ENCODE measurements around the gene HOMEZ.
"Not testable (repeated sequence)": the region's sequence is repeated elsewhere in the genome, so short reads cannot be mapped to it uniquely, and the experiment has no call there.

HOMEZ gene

DNA sequence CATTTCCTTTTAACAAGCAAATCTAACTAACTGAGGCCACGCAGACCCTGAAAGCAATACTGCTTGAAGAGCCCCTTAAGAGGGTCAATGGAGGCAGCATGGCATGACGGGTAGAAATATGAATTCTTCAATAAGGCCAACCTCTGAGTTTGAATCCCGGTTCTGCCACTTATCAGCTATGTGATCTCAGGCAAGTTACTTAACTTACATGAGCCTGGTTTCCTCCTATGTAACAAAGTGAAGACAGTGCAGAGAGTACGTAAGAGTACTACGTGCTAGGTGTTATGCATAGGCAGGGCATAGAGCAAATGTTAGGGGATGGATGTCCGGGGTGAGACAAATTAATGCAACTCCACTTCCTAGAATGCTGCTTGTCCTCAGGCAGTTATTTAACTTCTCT lies 4.7 kb downstream of the HOMEZ start:
- no peak for DNase-seq

DNA sequence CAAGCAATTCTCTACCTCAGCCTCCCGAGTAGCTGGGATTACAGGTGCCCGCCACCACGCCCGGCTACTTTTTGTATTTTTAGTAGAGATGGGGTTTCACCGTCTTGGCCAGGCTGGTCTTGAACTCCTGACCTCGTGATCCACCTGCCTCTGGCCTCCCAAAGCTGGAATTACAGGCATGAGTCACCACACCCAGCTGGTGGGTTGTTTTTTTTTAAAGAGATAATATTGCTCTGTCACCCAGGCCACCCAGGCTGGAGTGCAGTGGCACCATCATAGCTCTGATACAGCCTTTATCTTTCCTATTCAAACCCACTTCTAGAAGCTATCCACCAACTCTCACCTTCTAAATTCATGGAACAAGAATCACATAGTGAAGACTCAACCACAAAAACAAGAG lies 8.0 kb downstream of the HOMEZ start:
- not testable (repeated sequence) for DNase-seq

DNA sequence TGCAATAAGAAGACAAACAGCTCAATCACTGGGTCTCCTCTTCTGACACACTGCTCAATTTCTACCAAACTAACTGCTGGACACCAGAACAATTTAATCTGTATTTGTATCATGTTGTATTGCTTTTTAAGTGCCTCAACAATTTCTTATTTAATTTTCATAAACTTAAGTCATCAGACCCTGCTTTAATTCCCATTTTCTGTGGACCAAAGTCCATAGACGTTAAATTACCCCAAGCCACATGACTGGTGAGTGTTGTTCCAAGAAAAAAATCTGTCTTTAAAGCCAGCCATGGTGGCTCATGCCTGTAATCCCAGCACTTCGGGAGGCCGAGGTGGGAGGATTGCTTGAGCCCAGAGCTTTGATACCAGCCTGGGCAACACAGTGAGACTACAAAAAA lies 8.7 kb downstream of the HOMEZ start:
- no peak for DNase-seq

DNA sequence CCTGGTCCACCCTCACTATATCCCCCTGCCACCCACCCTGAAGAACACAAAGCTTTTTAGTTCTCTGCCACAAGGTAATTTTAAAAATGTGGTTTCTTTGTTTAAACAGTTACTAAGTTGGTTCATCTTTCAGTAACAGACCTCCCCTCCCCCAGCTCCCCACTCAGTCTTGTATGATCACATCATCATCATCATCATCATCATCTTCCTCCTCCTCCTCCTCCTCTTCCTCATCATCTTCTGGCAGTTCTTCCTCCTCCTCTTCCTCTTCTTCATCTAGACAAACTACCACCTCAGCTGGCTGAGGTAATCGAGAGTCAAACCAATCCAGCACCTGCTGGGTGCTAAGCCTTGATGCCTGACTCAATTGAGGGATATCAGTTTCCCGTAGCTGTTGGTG lies 10.5 kb downstream of the HOMEZ start:
- no peak for DNase-seq

DNA sequence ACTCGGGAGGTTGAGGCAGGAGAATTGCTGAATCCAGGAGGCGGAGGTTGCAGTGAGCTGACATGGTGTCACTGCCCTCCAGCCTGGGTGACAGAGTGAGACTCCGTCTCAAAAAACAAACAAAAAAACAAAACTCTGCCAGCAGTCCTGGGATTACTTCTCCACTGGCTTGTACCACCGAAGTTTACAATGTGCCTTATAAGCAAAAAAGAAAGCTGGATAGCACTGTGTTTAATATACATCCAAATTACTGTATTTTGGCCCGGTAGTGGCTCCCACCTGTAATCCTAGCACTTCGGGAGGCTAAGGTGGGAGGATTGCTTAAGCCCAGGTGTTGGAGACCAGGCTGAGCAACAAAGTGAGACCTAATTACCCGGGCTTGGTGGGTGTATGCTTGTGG lies 16.7 kb downstream of the HOMEZ start:
- DNase-seq = no peak

DNA sequence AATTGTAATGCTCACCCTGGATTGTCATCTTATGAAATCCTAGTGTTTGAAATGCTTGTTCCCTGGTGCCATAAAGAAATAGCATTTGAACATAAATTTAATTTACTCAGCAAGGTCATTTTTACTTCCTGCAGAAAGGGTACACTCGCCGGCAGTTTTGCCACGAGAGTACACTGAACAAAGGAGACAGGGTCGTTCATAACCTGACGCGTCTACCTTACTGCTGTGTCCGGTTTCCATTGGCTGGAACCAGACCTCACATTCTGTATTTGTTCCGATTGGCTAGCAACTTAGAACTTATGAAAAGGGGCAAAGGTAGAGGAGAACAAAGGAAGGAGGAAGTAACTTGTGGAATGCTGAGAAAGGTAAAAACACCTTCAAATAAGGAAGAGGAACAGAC lies 25.1 kb downstream of the HOMEZ start:
- DNase-seq = not testable (repeated sequence)

DNA sequence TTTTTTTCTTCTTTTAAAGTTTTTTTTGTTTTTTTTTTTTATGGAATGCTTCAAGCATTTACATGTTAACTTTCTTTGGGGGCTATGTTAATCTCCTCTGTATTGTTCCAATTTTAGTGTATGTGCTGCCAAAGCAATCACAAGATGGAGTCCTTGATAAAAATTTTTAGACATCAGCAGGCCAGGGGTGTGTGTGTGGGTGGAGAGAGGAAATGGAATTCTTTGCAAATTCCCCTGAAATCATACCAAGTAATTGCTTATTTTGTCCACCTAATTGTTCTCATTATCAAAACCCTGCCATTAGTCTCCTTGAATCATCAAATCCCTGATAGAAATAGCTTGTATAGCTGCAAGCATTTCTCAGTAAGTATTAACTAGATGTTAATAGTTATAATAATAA lies 26.5 kb downstream of the HOMEZ start:
- no peak for DNase-seq

DNA sequence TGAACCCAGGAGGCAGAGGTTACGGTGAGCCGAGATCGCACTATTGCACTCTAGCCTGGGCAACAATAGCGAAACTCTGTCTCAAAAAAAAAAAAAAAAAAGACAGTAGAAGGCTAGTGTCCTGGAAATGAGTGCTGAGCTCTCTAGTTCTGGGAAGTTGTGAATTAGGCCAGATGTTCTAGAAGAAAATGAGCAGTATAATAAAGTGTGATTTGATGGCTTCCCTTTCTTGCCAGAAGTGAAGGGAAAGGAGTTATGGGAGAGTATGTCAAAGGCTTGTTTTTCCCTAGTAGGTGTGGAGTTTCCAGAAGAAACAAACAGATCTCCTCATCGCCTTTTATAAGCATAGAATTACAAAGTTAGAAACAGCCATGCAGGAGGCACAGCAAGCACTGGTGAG lies 27.7 kb downstream of the HOMEZ start:
- DNase-seq = no peak

DNA sequence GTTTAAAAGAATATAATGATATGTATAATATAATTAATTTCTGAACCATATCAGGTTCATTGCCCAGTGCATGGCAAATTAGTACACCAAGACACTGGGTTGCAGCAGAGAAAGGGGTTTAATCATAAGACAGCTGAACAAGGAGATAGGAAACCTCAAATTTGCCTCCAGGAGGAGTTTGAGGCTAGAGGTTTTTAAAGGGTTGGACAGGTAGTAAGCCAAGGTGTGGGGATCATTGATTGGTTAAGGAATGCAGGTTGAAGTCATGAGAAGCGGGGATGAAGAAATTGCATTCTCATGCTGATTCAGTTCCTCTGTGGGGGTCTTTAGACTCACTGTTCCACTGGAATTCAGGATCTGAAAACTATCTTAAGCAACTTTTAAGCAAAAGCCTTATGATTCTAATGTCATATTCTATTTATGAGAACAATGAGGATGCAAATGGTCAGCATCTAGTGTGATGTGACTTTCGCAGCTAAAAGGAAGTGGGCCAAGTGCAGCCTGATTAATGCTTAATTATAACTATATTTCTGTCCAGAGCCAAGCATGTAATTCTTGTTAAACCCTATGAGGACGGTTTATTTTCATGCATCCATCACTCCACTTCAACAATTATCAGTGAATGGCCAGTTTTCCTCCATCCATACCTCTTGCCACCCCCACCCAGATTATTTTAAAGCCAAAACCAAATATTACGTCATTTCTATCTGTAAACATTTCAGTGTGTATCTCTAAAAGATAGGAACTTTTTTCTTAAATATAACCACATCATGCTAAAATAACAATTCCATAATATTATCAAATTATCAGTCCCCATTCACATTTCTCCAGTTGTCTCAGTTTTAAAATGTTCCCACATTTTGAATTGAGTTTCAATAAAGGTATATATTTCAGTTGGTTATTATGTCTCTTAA lies 33.3 kb downstream of the HOMEZ start:
- DNase-seq = no peak

DNA sequence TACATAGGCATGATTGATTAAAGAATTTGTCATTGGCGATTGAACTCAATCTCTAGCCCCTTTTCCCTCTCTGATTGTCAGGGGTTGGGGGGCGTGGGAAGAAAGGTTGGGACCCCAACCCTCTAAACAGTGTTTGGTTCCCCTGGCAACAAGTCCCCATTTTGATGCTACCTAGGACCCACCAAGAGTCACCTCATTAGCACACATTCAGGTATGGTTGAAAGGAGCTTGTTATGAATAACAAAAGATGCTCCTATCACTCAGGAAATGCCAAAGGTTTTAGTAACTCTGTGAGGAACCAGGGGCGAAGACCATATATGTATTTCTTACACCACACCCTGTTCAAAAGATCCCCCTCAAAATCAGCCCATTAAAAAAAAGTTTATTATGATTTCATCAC lies 33.9 kb downstream of the HOMEZ start:
- DNase-seq = no peak

DNA sequence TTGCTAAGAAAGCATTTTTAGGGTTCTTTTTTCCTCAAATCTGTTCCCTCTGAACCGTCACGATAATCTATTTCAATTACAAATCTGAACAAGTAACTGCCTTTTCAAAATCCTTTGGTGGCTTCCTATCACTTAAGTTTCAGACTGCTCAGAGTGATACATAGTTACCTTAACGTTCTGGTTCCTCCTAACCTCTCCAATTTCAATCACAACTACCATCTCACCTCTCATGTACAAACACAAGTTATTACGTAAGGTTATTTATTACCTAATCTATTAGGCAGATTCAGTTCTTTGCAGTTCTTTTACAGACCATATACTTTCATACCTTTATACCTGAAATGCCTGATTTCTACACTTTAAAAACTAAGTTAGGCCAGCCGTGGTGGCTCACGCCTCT lies 36.1 kb downstream of the HOMEZ start:
- no peak for DNase-seq

DNA sequence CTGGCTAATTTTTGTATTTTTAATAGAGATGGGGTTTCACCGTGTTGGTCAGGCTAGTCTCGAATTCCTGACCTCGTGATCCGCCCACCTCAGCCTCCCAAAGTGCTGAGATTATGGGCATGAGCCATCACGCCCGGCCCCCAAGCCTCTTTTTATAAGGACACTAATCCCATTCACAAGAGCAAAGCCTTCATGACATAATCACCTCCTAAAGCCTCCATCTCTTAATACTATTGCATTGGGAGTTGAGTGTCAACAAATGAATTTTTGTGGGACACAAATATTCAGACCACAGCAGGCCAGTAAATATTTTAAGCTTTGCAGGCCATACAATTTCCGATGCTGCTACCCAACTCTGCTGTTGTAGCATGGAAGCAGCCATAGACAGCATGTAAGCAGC lies 37.3 kb downstream of the HOMEZ start:
- peak; percentile 9 for DNase-seq

DNA sequence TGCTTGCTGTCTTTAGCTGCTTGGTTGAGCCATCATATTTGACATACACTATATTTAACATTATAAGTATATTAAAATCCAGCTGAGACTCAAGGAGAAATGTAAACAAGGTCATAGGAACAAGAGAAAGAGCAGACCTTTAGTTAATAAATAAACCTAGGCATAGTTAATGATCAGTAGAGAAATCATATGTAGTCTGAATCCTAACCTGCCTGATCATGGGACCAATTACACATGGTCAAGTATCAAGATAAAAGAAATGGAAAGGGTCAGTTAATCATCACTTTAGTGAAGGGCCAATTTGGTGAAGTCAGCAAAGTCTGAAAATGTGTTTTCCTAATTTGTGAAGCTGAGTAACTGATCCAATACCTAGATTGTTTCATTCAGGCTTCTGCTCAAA lies 40.6 kb downstream of the HOMEZ start:
- DNase-seq = no peak

DNA sequence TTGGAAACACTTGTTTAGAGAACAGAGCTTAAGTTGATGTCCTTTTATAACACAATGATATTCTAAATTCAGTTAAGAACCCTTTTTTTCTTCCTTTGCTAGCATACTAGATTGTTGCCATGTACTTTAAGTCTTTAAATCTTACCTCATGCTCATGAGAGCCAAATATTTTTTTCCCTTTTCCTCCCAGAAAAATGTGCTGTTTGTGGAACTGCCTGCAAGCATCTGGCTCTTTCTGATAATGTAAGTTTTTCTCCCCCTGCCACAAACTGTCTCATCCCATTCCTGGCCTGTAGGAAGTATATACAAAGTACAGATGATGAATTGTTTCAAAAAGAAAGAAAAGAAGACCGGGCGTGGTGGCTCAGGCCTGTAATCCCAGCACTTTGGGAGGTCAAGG lies 42.9 kb downstream of the HOMEZ start:
- DNase-seq = no peak

DNA sequence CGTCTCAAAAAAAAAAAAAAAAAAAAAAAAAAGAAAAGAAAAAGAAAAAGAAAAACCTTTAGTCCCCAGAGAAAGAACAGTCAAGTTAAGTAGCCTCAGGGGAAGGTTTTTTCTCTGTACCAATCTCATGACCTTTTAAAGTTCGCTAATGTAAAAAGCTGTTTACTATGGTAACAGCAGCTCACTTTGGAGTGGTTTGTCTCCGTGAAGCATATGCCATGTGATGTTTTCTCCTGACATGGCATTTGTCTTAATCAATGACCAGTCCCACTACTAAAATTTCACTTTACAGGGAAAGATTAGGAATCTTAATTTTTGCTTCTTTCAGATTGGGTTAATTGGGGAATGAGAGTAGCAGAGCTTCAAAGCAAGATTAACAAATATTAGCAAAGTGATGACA lies 43.9 kb downstream of the HOMEZ start:
- DNase-seq = no peak

DNA sequence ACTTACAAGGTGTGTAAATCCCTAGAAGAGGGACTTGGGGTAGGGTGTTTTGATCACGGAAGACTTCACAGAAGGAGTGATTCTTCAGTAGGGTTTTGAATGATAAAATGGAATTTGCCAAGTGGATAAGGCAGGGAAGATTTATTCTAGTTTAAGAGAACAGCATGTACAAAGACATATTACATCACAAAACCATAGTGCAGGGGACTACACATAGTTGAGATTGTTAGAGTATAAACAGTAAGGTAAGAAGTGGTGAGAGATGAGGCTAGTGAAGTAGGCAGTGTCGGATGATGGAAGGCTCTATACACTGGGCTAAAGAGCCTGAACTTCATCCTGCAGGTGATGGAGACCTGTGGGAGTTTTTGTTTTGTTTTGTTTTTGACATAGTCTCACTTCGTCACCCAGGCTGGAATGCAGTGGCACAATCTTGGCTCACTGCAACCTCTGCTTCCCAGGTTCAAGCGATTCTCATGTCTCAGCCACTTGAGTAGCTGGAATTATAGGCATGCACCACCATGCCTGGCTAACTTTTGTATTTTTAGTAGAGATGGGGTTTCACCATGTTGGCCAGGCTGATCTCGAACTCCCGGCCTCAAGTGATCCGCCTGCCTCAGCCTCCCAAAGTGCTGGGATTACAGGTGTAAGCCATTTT lies 44.7 kb downstream of the HOMEZ start:
- DNase-seq = not testable (repeated sequence)

DNA sequence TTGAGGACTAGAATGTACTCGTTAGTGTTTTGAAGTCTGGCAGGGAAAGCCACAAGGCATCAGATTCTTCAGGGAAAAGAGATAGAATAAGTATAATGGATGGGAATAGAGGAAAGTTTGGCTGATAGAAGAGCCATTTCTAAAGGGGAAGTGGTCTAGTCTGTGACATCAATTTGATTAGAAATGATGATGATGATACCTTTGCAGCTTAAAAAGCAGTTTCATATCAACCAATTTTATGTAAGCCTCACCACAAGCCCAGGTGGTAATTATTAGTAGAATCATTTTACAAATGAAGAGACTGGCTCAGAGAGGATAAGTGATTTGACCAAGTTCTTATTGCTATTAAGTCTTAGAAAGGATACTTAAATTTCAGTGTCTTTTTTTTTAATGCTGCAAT lies 45.3 kb downstream of the HOMEZ start:
- DNase-seq = no peak

DNA sequence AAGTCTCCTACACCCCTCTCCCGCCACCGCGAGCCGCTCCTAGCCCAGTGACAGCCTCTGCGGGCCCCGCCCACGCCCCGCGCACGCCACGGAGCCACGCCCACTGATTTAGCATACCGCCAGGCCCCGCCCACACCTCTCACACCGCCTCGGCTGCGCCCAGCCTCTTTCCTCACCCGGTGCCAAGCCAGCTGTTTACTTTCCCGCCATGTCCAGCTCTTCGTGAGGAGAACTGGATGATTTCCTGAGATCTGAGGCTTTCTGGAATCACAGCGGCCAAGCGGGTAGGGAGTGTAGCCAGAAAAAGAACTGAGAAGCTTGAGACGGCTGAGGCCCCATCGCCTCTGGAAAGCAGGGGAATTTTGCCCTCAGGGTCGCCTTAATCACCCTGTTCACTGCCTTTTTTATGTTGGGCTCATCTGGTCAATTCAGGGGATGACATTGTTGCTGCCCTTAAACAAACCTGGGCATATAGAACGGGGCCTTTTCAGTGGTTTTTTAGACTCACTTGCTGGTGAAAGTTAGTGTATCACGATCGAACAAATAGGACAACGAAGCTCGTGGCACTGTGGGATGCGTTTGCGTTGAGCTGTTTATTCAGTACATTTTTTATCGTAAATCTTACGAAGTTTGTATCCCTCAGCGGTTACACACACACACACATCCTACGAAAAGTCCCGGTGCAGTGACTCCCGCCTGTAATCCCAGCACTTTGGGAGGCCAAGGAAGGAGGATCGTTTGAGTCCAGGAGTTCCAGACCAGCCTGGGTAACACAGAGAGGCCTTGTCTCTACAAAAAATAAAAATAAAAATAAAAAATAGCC lies 47.9 kb downstream of the HOMEZ start, which contains the start of gene RNF212B:
TSS of gene RNF212B (plus strand) at position 165 of the 823 bp plus-strand sequence. CDS start 2,410 bp downstream, outside the sequence.
- peak; percentile 83 for DNase-seq

DNA sequence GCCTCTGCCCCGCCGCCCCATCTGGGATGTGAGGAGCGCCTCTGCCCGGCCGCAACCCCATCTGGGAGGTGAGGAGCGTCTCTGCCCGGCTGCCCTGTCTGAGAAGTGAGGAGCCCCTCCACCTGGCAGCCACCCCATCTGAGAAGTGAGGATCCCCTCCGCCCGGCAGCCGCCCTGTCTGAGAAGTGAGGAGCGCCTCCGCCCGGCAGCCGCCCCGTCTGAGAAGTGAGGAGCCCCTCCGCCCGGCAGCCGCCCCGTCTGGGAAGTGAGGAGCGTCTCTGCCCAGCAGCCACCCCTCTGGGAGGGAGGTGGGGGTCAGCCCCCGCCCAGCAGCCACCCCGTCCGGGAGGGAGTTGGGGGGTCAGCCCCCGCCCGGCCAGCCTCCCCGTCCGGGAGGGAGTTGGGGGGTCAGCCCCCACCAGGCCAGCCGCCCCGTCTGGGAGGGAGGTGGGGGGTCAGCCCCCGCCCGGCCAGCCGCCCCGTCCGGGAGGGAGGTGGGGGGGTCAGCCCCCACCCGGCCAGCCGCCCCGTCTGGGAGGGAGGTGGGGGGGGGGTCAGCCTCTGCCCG lies 53.6 kb downstream of the HOMEZ start:
- not testable (repeated sequence) for DNase-seq

DNA sequence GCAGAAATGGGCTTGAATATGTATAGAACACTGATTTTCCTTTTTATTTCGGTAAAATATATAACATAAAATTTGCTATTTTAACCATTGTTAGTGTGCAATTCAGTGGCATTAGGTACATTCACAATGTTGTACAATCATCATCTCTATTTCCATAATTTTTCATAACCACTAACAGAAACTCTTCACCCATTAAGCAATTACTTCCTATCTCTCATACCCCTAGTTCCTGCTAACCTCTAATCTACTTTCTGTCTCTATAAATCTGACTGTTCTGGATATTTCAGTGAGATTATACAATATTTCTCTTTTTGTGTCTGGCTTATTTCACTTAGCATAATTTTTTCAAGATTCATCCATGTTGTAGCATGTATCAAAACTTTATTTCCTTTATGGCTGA lies 57.1 kb downstream of the HOMEZ start:
- DNase-seq = no peak

DNA sequence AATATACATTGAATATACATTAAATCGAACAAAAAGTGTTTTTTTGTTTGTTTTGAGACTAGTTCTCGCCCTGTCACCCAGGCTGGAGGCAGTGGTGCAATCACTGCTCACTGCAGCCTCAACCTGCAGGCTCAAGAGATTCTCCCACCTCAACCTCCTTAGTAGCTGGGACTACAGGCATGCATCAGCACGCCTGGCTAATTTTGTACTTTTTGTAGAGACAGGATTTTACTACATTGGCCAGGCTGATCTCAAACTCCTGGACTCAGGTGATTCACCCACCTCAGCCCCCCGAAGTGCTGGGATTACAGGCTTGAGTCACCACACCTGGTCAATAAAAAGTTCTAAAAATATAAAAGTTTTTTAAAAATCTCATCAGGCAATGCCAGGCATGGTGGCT lies 58.4 kb downstream of the HOMEZ start:
- no peak for DNase-seq

DNA sequence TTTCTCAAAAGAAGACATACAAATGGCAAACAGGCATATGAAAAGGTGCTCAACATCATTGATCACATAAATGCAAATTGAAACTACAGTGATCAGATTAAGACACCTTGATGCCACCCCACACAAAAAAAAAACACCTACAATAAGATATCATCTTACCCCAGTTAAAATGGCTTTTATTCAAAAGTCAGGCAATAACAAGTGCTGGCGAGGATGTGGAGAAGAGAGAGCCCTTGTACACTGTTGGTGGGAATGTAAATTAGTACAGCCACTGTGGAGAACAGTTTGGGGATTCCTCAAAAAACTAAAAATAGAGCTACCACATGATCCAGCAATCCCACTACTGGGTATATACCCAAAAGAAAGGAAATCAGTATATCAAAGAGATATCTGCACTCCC lies 61.0 kb downstream of the HOMEZ start:
- DNase-seq = not testable (repeated sequence)
